Measurements from ENCODE around the gene IL17B. TPM values are rescaled to one million over a fixed set of nuclear protein-coding genes. Genes with fewer than 3 reads are reported as not detected.

The IL17B gene
- total RNA-seq, 1 experiment from 2014 or later: not detected

GRCh38 chr5:149325894-149326293 lies 53.2 kb downstream of the IL17B start:
- DNase-seq: no peak
- Histone ChIP-seq H3K4me3 (no peak overlapping the region), H3K36me3 (no peaks in the 10 kb centered on the region; the same call in 1 of the 2 replicates), H3K27me3 (no peaks in the 10 kb centered on the region), H3K9me3 (no peaks in the 10 kb centered on the region)

- no peaks in the 10 kb centered on the region for H3K9me3 ChIP-seq
- H3K27me3 ChIP-seq: no peaks in the 10 kb centered on the region
- H3K36me3 ChIP-seq: no peaks in the 10 kb centered on the region; the same call in 1 of the 2 replicates
- DNase-seq: peak; percentile 45
- no peak overlapping the region for H3K4me3 ChIP-seq
Measured at GRCh38 chr5:149325166-149325735, 53.8 kb downstream of the IL17B start.

DNA sequence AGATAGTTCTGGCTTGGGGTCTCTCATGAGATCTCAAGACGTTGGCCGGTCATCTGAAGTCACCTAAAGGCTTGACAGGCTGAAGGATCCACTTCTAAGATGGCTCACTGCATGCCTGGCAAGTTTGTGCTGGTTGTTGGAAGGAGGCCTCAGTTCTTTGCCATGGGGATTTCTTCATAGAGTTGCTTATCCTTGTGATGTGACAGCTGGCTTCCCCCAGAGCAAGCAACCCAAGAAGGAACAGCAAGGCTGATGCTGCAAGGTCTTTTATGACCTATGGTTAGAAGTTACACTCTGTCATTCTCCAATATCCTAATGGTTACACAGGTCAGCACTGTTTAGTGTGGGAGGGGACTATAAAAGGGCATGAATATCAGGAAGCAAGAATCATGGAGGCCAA lies 54.5 kb downstream of the IL17B start:
- Histone ChIP-seq H3K9me3 (no peaks in the 10 kb centered on the region), H3K36me3 (no peaks in the 10 kb centered on the region; the same call in 1 of the 2 replicates), H3K27me3 (no peaks in the 10 kb centered on the region), H3K4me3 (no peak overlapping the region)
- no peak for DNase-seq

Other genes with a start within 250 kb of the IL17B start
- gene ABLIM3, start 237.8 kb downstream of the IL17B start, total RNA-seq (2014; rRNA removed; shearing (Covaris generic); ENCODE audit: low replicate concordance): 3.8 and 8.6 TPM in 2 replicates
- gene AFAP1L1, start 107.4 kb downstream of the IL17B start, total RNA-seq (2014; rRNA removed; shearing (Covaris generic); ENCODE audit: low replicate concordance): 8.1 and 16.2 TPM in 2 replicates
- 30.2 and 49.1 TPM in 2 replicates for gene GRPEL2, start 33.8 kb downstream of the IL17B start, total RNA-seq (2014; rRNA removed; shearing (Covaris generic); ENCODE audit: low replicate concordance)
- 6.4 and 16.6 TPM in 2 replicates for gene PCYOX1L, start 21.2 kb downstream of the IL17B start, total RNA-seq (2014; rRNA removed; shearing (Covaris generic); ENCODE audit: low replicate concordance)
- 425 and 559 TPM in 2 replicates for gene CSNK1A1, start 172.1 kb upstream of the IL17B start, total RNA-seq (2014; rRNA removed; shearing (Covaris generic); ENCODE audit: low replicate concordance)
- gene ARHGEF37, start 202.2 kb upstream of the IL17B start, total RNA-seq (2014; rRNA removed; shearing (Covaris generic); ENCODE audit: low replicate concordance): 0.17 and 1.1 TPM in 2 replicates